GM12872 (cell line): ENCODE measurements around the gene GPR171.

ENCODE experiments used
- CTCF ChIP-seq: IDR thresholded peaks from 3 replicates; pipeline ENCODE4 v1.5.1; 2011; ENCODE audit warnings: low read depth, mild to moderate bottlenecking, low read length, moderate library complexity; ENCODE audit not compliant: insufficient read depth

The GPR171 gene

GRCh38 chr3:151168269-151169094 lies 34.5 kb downstream of the GPR171 start:
- peak; percentile 84 for TF ChIP-seq CTCF

GRCh38 chr3:151166161-151166560 lies 36.9 kb downstream of the GPR171 start:
- peak; percentile 23; the same call in 1 of the 3 replicates for TF ChIP-seq CTCF

GRCh38 chr3:151165226-151165625 lies 37.8 kb downstream of the GPR171 start:
- no peak for TF ChIP-seq CTCF

GRCh38 chr3:151159806-151160205 lies 43.2 kb downstream of the GPR171 start:
- TF ChIP-seq CTCF: no peak

GRCh38 chr3:151156618-151157216 lies 46.3 kb downstream of the GPR171 start:
- TF ChIP-seq CTCF: peak; percentile 67

GRCh38 chr3:151155409-151156128 lies 47.4 kb downstream of the GPR171 start:
- TF ChIP-seq CTCF: no peak

GRCh38 chr3:151154566-151154965 lies 48.5 kb downstream of the GPR171 start:
- no peak for TF ChIP-seq CTCF
